Measurements from ENCODE around the gene MAP3K20. TPM values are rescaled to one million over a fixed set of nuclear protein-coding genes. Genes with fewer than 3 reads are reported as not detected.

Gene MAP3K20
- total RNA-seq, 5 donors from 2014 or later (not counting 1 experiment from before 2014, with no cell fraction given) = 1.1 to 3.0 (median 1.4) TPM

DNA sequence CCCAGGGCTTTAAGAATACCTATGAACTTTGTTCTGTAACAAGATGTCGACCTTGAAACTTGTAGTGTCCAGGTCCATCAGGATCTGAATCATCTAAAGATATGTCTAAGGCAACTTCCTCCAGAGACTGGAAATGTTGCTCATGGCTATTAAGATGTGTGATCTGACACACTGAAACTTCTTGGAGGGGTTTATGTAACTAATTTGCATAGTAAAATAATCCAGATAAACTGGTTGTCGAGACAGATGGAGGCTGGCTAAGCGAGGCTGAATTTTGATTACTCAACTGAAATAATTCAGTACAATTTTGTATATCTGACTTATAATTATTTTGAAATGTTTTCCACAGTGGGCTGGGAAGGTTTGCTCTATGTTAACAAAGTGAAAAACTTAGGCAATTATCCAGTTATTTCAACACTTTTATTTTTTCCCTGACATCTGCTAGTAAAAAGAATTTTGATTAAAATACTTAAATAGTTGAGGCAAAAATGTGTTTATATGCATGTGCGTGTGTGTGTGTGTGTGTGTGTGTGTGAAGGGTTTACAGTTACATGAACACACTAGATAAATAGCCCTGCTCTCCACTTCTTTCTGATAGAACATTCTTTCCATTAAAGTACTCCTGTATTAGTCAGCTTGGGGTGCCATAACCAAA is 11.4 kb upstream of the MAP3K20 start:
- DNase-seq (no peak), ATAC-seq (replicated peaks in 1 of 4) (no peak)
- 100% methylated on average over 1 of the region's 4 CpGs for WGBS (ENCODE audit: insufficient coverage)
- H3K4me1 Mint-ChIP-seq = no peaks in the 10 kb centered on the region
- CTCF ChIA-PET = interaction anchor here in 1 of 2 donors (0.6 kb wide), 1 partner anchor 1277 kb away, joined by 3 read pairs; no protein-coding TSS in a partner anchor
- H3K4me3 Mint-ChIP-seq = no peak overlapping the region
- no peaks in the 10 kb centered on the region for H3K9me3 Mint-ChIP-seq
- Histone ChIP-seq H3K4me3 (ENCODE audit: control insufficient read depth in 1 of 2, extremely low read depth in 1 of 2, low read length in 1 of 2) (no peak overlapping the region), H3K9me3 (no peaks in the 10 kb centered on the region), H3K4me1 (ENCODE audit: control insufficient read depth in 1 of 2, extremely low read depth in 1 of 2, insufficient read depth in 2 of 2, low read length in 2 of 2) (no peaks in the 10 kb centered on the region), H3K27me3 (replicated peaks in 1 of 2; ENCODE audit: control insufficient read depth in 2 of 2, extremely low read depth in 1 of 2, insufficient read depth in 2 of 2, low read length in 1 of 2) (peaks cover 0 to 3% of the 10 kb centered on the region in 2 experiments), H3K36me3 (ENCODE audit: control insufficient read depth in 2 of 2, extremely low read depth in 1 of 2, insufficient read depth in 1 of 2, low read length in 1 of 2) (no peaks in the 10 kb centered on the region), H3K27ac (ENCODE audit: low read length) (no peak overlapping the region)
- no peak overlapping the region for H3K27ac Mint-ChIP-seq
- peaks cover 16 to 28% of the 10 kb centered on the region in 2 donors for H3K27me3 Mint-ChIP-seq
- no peaks in the 10 kb centered on the region for H3K36me3 Mint-ChIP-seq
- POLR2A ChIA-PET = no interaction called here

DNA sequence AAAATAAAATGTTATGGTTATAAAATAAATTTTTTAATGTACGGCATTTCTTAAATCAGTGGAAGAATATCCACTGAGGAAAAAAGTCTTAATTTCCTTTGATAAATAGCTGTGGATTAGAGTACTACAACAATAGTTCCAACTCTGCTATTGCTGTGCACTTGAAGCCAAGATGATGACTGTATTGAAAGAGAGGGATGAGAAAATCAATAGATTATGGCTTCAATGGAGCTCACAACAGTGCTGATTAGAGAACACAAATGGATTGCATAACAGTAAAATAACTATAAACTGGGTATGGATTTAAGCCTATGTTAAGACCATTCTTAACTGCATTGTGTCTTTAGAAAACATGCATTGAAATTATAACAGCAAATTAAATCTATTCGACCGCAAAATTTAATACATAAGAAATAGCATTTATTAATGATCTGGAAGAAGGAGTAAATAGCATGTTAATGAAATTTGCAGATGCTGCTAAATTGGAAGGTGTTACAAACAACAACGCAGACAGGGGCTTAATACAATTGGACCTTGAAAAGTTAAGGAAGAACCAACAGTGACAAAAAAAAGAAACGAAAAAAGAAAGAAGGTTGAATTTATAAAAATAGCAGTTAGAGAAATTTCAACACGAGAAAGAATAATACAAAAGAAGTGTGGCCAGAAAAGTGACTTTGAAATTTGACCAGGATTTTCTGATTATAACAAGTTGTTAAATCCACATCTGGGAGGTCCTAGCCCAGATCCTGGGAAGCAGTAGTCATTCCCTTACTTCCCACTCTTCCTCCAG is 8.6 kb upstream of the MAP3K20 start:
- WGBS (ENCODE audit: insufficient coverage) = 86% methylated on average over 2 of the region's 6 CpGs
- CTCF ChIA-PET = no interaction called here
- peaks cover 23 to 33% of the 10 kb centered on the region in 2 donors for H3K27me3 Mint-ChIP-seq

DNA sequence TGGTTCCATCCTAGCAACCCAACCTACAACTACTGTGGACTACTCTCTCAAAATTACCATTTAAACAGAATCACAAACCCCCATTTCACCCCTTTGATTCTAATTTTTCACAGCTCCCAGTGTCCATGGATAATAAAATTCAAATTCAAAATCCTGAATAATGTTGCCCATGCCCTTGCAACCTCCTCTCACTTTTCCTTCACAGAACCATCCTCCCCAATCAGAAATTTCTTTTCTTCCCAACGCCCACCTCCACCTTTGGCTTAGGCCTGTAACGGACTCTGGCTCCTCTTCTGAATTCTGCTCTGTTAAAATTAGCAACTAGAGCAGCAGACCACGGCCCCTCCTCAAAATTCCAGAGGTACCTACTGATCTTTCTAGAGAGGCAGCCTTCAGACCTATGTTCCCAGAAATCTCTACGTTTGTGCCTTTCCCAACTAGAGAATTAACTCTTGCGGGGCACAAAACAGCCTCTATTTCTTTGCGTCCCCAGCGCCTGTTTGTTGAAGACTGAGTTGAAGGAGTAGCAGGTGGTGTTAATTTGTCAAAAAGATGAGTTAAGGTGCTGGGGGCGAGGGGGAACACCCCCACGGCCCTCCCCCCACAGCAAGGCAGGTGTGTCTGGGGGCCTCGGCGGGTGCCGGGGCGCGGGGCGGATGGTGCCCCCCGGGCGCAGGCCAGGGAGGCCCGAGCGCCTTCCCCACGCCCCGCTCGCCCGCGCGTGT is 428 bp upstream of the MAP3K20 start:
- Mint-ChIP-seq H3K4me3 (peak overlapping the region; percentile 55 to 74 (median 70)), H3K27ac (peak overlapping the region in 1 of 2 donors; percentile 6), H3K9me3 (no peaks in the 10 kb centered on the region), H3K36me3 (no peaks in the 10 kb centered on the region), H3K4me1 (peaks cover 6 to 17% (median 8%) of the 10 kb centered on the region in 3 donors), H3K27me3 (peaks cover 26 to 28% of the 10 kb centered on the region in 2 donors)
- H3K4me3 ChIP-seq (ENCODE audit: control insufficient read depth in 1 of 2, extremely low read depth in 1 of 2, low read length in 1 of 2) = peak overlapping the region; percentile 15 to 82
- H3K9me3 ChIP-seq = no peaks in the 10 kb centered on the region
- WGBS (ENCODE audit: insufficient coverage) = 21% methylated on average over 15 of the region's 25 CpGs
- H3K36me3 ChIP-seq (ENCODE audit: control insufficient read depth in 2 of 2, extremely low read depth in 1 of 2, insufficient read depth in 1 of 2, low read length in 1 of 2) = no peaks in the 10 kb centered on the region
- DNase-seq = peak in 1 of 35 experiments; percentile 1
- peaks cover 0 to 7% of the 10 kb centered on the region in 2 experiments for H3K27me3 ChIP-seq (replicated peaks in 1 of 2; ENCODE audit: control insufficient read depth in 2 of 2, extremely low read depth in 1 of 2, insufficient read depth in 2 of 2, low read length in 1 of 2)
- ChIA-PET CTCF (no interaction called here), POLR2A (no interaction called here)
- H3K27ac ChIP-seq (ENCODE audit: low read length) = no peak overlapping the region
- ATAC-seq (replicated peaks in 1 of 4) = no peak
- peaks cover 0 to 10% of the 10 kb centered on the region in 2 experiments for H3K4me1 ChIP-seq (ENCODE audit: control insufficient read depth in 1 of 2, extremely low read depth in 1 of 2, insufficient read depth in 2 of 2, low read length in 2 of 2)

More for the DNA sequence above, 8.6 kb upstream of the MAP3K20 start:
- H3K27ac Mint-ChIP-seq = no peak overlapping the region
- POLR2A ChIA-PET = interaction anchor here in 1 of 2 donors (0.7 kb wide), 1 partner anchor 29 kb away, joined by 6 read pairs; no protein-coding TSS in a partner anchor
- no peaks in the 10 kb centered on the region for H3K36me3 ChIP-seq (ENCODE audit: control insufficient read depth in 2 of 2, extremely low read depth in 1 of 2, insufficient read depth in 1 of 2, low read length in 1 of 2)
- H3K9me3 Mint-ChIP-seq = no peaks in the 10 kb centered on the region
- DNase-seq (no peak), ATAC-seq (replicated peaks in 1 of 4) (no peak)
- H3K27ac ChIP-seq (ENCODE audit: low read length) = no peak overlapping the region
- no peaks in the 10 kb centered on the region for H3K36me3 Mint-ChIP-seq
- no peaks in the 10 kb centered on the region for H3K4me1 ChIP-seq (ENCODE audit: control insufficient read depth in 1 of 2, extremely low read depth in 1 of 2, insufficient read depth in 2 of 2, low read length in 2 of 2)
- no peaks in the 10 kb centered on the region for H3K4me1 Mint-ChIP-seq
- H3K4me3 Mint-ChIP-seq = no peak overlapping the region
- H3K27me3 ChIP-seq (replicated peaks in 1 of 2; ENCODE audit: control insufficient read depth in 2 of 2, extremely low read depth in 1 of 2, insufficient read depth in 2 of 2, low read length in 1 of 2) = peaks cover 0 to 5% of the 10 kb centered on the region in 2 experiments
- H3K4me3 ChIP-seq (ENCODE audit: control insufficient read depth in 1 of 2, extremely low read depth in 1 of 2, low read length in 1 of 2) = no peak overlapping the region
- H3K9me3 ChIP-seq = no peaks in the 10 kb centered on the region

DNA sequence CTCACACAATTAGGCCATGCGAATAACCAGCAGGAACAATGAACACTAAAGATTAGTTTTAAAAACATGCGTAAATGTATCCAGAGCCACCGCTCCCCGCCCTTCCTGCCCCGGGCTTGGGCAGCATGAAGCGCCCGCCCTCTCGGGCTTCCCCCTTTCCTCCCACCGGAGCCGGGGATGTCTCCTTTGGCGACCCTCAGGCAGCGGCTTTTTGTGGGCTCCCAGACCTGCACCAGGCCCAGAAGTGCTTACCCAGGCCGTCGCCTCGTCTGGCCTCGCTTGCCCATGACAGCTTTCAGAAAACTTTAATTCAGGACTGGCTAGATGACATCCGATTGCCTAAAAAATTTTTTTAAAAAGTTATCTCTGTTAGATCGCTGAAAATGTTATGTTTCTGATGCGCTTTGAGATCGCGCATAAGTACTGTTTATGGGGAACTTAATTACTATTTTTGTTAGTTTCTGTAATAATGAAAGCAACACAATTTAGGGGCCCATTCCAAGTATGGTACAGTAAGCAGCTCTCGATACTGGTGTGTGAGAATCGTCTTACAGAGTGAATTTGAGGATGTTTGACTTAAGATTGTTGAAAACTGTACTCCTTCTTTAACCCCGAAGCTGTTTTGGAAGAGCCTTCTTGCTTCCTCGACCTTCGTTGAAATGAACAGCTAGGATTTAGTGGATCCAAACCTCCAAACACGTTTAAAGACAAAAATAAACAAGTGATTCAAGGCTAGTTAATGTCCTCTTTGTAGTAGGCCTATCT is 1.1 kb downstream of the MAP3K20 start:
- peak in 10 of 35 experiments; percentile 0 to 29 (median 2) for DNase-seq
- no peaks in the 10 kb centered on the region for H3K9me3 Mint-ChIP-seq
- ChIA-PET POLR2A (no interaction called here), CTCF (no interaction called here)
- H3K9me3 ChIP-seq = no peaks in the 10 kb centered on the region
- peaks cover 0 to 10% of the 10 kb centered on the region in 2 experiments for H3K4me1 ChIP-seq (ENCODE audit: control insufficient read depth in 1 of 2, extremely low read depth in 1 of 2, insufficient read depth in 2 of 2, low read length in 2 of 2)
- H3K27ac ChIP-seq (ENCODE audit: low read length) = no peak overlapping the region
- WGBS (ENCODE audit: insufficient coverage) = 23% methylated on average over 17 of the region's 27 CpGs
- H3K36me3 Mint-ChIP-seq = no peaks in the 10 kb centered on the region
- H3K4me1 Mint-ChIP-seq = peaks cover 6 to 17% (median 8%) of the 10 kb centered on the region in 3 donors
- H3K27me3 ChIP-seq (replicated peaks in 1 of 2; ENCODE audit: control insufficient read depth in 2 of 2, extremely low read depth in 1 of 2, insufficient read depth in 2 of 2, low read length in 1 of 2) = peaks cover 0 to 5% of the 10 kb centered on the region in 2 experiments
- peak in 3 of 4 experiments; percentile 8 to 31 (median 14) for ATAC-seq (replicated peaks in 1 of 4)
- no peaks in the 10 kb centered on the region for H3K36me3 ChIP-seq (ENCODE audit: control insufficient read depth in 2 of 2, extremely low read depth in 1 of 2, insufficient read depth in 1 of 2, low read length in 1 of 2)
- H3K4me3 ChIP-seq (ENCODE audit: control insufficient read depth in 1 of 2, extremely low read depth in 1 of 2, low read length in 1 of 2) = peak overlapping the region; percentile 48 to 82
- peak overlapping the region in 1 of 2 donors; percentile 29 for H3K27ac Mint-ChIP-seq
- peak overlapping the region; percentile 73 to 75 (median 74) for H3K4me3 Mint-ChIP-seq
- peaks cover 27 to 30% of the 10 kb centered on the region in 2 donors for H3K27me3 Mint-ChIP-seq

DNA sequence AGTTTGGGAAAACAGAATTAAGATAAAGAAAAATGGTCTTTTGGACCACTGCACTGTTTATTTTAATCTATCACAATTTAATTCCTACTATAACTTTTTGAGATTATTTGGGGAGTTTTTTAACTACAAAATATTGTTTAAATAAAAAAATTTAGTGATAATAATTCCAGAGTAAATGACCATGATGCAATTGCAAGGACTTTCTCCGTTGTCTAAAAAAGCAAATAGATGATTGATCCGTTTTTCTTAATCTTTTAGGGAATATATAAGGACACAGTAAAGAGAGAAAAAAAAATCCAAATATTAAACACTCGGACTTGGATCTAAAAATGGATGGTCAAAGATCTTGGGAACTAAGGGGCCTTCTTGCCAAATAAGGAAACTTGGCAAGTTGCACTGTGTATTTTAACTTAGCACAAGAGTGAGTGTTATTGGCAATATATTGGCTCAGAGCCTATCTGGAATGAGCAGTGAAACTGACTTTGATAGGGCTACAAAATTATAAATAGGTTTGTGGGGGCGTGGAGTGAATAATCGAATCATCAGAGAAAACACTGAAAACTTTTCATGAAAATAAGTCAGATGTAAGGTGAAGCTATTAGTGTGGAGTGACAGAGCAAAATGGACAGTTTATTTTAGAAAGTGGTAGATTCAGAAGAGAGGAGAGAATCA is 2.0 kb downstream of the MAP3K20 start:
- Mint-ChIP-seq H3K36me3 (no peaks in the 10 kb centered on the region), H3K27ac (no peak overlapping the region), H3K4me3 (peak overlapping the region in 1 of 3 donors; percentile 75), H3K9me3 (peaks cover 0 to 3% (median 0%) of the 10 kb centered on the region in 3 donors), H3K27me3 (peaks cover 27 to 28% of the 10 kb centered on the region in 2 donors), H3K4me1 (peaks cover 6 to 17% (median 8%) of the 10 kb centered on the region in 3 donors)
- ChIA-PET CTCF (no interaction called here), POLR2A (no interaction called here)
- DNase-seq (no peak), ATAC-seq (replicated peaks in 1 of 4) (no peak)
- H3K27ac ChIP-seq (ENCODE audit: low read length) = no peak overlapping the region
- peaks cover 0 to 10% of the 10 kb centered on the region in 2 experiments for H3K4me1 ChIP-seq (ENCODE audit: control insufficient read depth in 1 of 2, extremely low read depth in 1 of 2, insufficient read depth in 2 of 2, low read length in 2 of 2)
- no peaks in the 10 kb centered on the region for H3K36me3 ChIP-seq (ENCODE audit: control insufficient read depth in 2 of 2, extremely low read depth in 1 of 2, insufficient read depth in 1 of 2, low read length in 1 of 2)
- H3K4me3 ChIP-seq (ENCODE audit: control insufficient read depth in 1 of 2, extremely low read depth in 1 of 2, low read length in 1 of 2) = no peak overlapping the region
- no peaks in the 10 kb centered on the region for H3K9me3 ChIP-seq
- 100% methylated on average over 3 of the region's 5 CpGs for WGBS (ENCODE audit: insufficient coverage)
- peaks cover 0 to 5% of the 10 kb centered on the region in 2 experiments for H3K27me3 ChIP-seq (replicated peaks in 1 of 2; ENCODE audit: control insufficient read depth in 2 of 2, extremely low read depth in 1 of 2, insufficient read depth in 2 of 2, low read length in 1 of 2)
